ENCODE results near the gene COG7.
"Not testable (repeated sequence)": the region's sequence is repeated elsewhere in the genome, so short reads cannot be mapped to it uniquely, and the experiment has no call there.

COG7 gene

GRCh38 chr16:23452572-23453337 is at the start of gene COG7:
Gene COG7 (minus strand): TSS chr16:23453189. CDS start chr16:23452994, 195 bp downstream.
- DNase-seq (ENCODE audit: low spot score): peak; percentile 83

GRCh38 chr16:23502466-23502865 is 49.5 kb upstream of the COG7 start:
- DNase-seq (ENCODE audit: low spot score): no peak

- no peak for DNase-seq (ENCODE audit: low spot score)
Observed at GRCh38 chr16:23501291-23501690, 48.3 kb upstream of the COG7 start.

GRCh38 chr16:23500862-23501225 is 47.9 kb upstream of the COG7 start:
- peak; percentile 9 for DNase-seq (ENCODE audit: low spot score)

GRCh38 chr16:23500212-23500861 is 47.3 kb upstream of the COG7 start:
- peak; percentile 67 for DNase-seq (ENCODE audit: low spot score)

- DNase-seq (ENCODE audit: low spot score): no peak
Observed at GRCh38 chr16:23499801-23500200, 46.8 kb upstream of the COG7 start.

GRCh38 chr16:23498863-23499262 is 45.9 kb upstream of the COG7 start:
- DNase-seq (ENCODE audit: low spot score): no peak

GRCh38 chr16:23497543-23497868 is 44.5 kb upstream of the COG7 start:
- no peak for DNase-seq (ENCODE audit: low spot score)

GRCh38 chr16:23496821-23497542 is 44.0 kb upstream of the COG7 start:
- DNase-seq (ENCODE audit: low spot score): no peak

- DNase-seq (ENCODE audit: low spot score): no peak
Observed at GRCh38 chr16:23495671-23496070, 42.7 kb upstream of the COG7 start.

GRCh38 chr16:23494188-23494587 is 41.2 kb upstream of the COG7 start:
- DNase-seq (ENCODE audit: low spot score): no peak

GRCh38 chr16:23491490-23492391 is 38.8 kb upstream of the COG7 start:
- no peak for DNase-seq (ENCODE audit: low spot score)

- no peak for DNase-seq (ENCODE audit: low spot score)
Observed at GRCh38 chr16:23486480-23486879, 33.5 kb upstream of the COG7 start.

- no peak for DNase-seq (ENCODE audit: low spot score)
Observed at GRCh38 chr16:23485841-23486240, 32.9 kb upstream of the COG7 start.

GRCh38 chr16:23485257-23485614 is 32.2 kb upstream of the COG7 start:
- no peak for DNase-seq (ENCODE audit: low spot score)

GRCh38 chr16:23484510-23485256 is 31.7 kb upstream of the COG7 start:
- DNase-seq (ENCODE audit: low spot score): no peak

GRCh38 chr16:23483492-23483891 is 30.5 kb upstream of the COG7 start:
- not testable (repeated sequence) for DNase-seq (ENCODE audit: low spot score)

- DNase-seq (ENCODE audit: low spot score): no peak
Observed at GRCh38 chr16:23482778-23483177, 29.8 kb upstream of the COG7 start.

GRCh38 chr16:23480257-23480656 is 27.3 kb upstream of the COG7 start:
- no peak for DNase-seq (ENCODE audit: low spot score)

- DNase-seq (ENCODE audit: low spot score): no peak
Observed at GRCh38 chr16:23479138-23479537, 26.1 kb upstream of the COG7 start.

- no peak for DNase-seq (ENCODE audit: low spot score)
Observed at GRCh38 chr16:23478566-23478965, 25.6 kb upstream of the COG7 start.

GRCh38 chr16:23476289-23476688 is 23.3 kb upstream of the COG7 start:
- no peak for DNase-seq (ENCODE audit: low spot score)

All from hematopoietic multipotent progenitor cell treated with erythropoietin and hydrocortisone succinate and interleukin-3 and kit ligand, for 17 days (in vitro differentiated cells).